Neuronal stem cell (in vitro differentiated cells): ENCODE measurements around the gene RUNX2.

Experiments used
- DNase-seq: peaks from one replicate; pipeline ENCODE4 v3.0.0-alpha.2; 2013; ENCODE audit warnings: low spot score
- H2AFZ ChIP-seq: one replicate; pipeline ENCODE4 v1.6.1; 2013; ENCODE audit warnings: mild to moderate bottlenecking, low read length, inconsistent platforms
- H2AK5ac ChIP-seq: 2 replicates; pipeline ENCODE4 v1.6.1; 2013; ENCODE audit warnings: low read depth, mild to moderate bottlenecking, inconsistent platforms, low read length, moderate library complexity, mixed read lengths
- H2BK120ac ChIP-seq: 2 replicates; pipeline ENCODE4 v1.6.1; 2013; ENCODE audit warnings: low read depth, mild to moderate bottlenecking, inconsistent platforms, low read length, moderate library complexity, mixed read lengths
- H2BK12ac ChIP-seq: one replicate; pipeline ENCODE4 v1.6.1; 2013; ENCODE audit warnings: low read length, inconsistent platforms
- H2BK15ac ChIP-seq: 2 replicates; pipeline ENCODE4 v1.6.1; 2013; ENCODE audit warnings: mild to moderate bottlenecking, low read length, inconsistent platforms, mixed read lengths
- H2BK5ac ChIP-seq: one replicate; pipeline ENCODE4 v1.6.1; 2013; ENCODE audit warnings: inconsistent platforms, mild to moderate bottlenecking, low read length, moderate library complexity
- H3K14ac ChIP-seq: one replicate; pipeline ENCODE4 v1.6.1; 2013; ENCODE audit warnings: low read length, inconsistent platforms
- H3K18ac ChIP-seq: 2 replicates; pipeline ENCODE4 v1.6.1; 2013; ENCODE audit warnings: low read length, inconsistent platforms
- H3K23ac ChIP-seq: 2 replicates; pipeline ENCODE4 v1.6.1; 2013; ENCODE audit warnings: low read depth, mild to moderate bottlenecking, mixed read lengths, low read length, inconsistent platforms; ENCODE audit not compliant: poor library complexity
- H3K27ac ChIP-seq: replicated peaks from 3 replicates; pipeline ENCODE4 v1.5.1; 2013; ENCODE audit warnings: low read length, inconsistent platforms
- H3K27me3 ChIP-seq, 3 experiments: 2 replicates each; pipeline ENCODE4 v1.6.1; 2013; ENCODE audit warnings: low read length in 3 of 3, mild to moderate bottlenecking in 2 of 3, inconsistent platforms in 1 of 3, low read depth in 1 of 3, mixed read lengths in 1 of 3, moderate library complexity in 1 of 3; ENCODE audit not compliant: control insufficient read depth in 3 of 3, insufficient read depth in 3 of 3
- H3K36me3 ChIP-seq, 2 donors: replicated peaks in 1 of 2; 2 replicates each; pipeline ENCODE4 v1.6.1; 2013; ENCODE audit warnings: low read length in 2 of 2; ENCODE audit not compliant: control insufficient read depth in 2 of 2, insufficient read depth in 2 of 2
- H3K4ac ChIP-seq: 2 replicates; pipeline ENCODE4 v1.6.1; 2013; ENCODE audit warnings: inconsistent platforms, mild to moderate bottlenecking, low read length, moderate library complexity
- H3K4me1 ChIP-seq, 2 donors: 1 replicate in 1 of 2; 2 replicates in 1 of 2; pipeline ENCODE4 v1.6.1; 2013; ENCODE audit warnings: low read length in 2 of 2, low read depth in 1 of 2; ENCODE audit not compliant: control insufficient read depth in 2 of 2, insufficient read depth in 1 of 2
- H3K4me2 ChIP-seq: one replicate; pipeline ENCODE4 v1.6.1; 2013; ENCODE audit warnings: mild to moderate bottlenecking, low read length, inconsistent platforms; ENCODE audit not compliant: insufficient read depth, poor library complexity, severe bottlenecking
- H3K4me3 ChIP-seq, 2 donors: 2 replicates each; pipeline ENCODE4 v1.5.1; 2013; ENCODE audit warnings: low read length in 2 of 2, mild to moderate bottlenecking in 2 of 2, inconsistent platforms in 1 of 2, moderate library complexity in 1 of 2
- H3K79me1 ChIP-seq: one replicate; pipeline ENCODE4 v1.6.1; 2013; ENCODE audit warnings: low read depth, mild to moderate bottlenecking, inconsistent platforms, low read length, moderate library complexity
- H3K9ac ChIP-seq: one replicate; pipeline ENCODE4 v1.6.1; 2013; ENCODE audit warnings: mild to moderate bottlenecking, low read depth, low read length, inconsistent platforms; ENCODE audit not compliant: poor library complexity
- H3K9me3 ChIP-seq, 2 donors: replicated peaks in 1 of 2; 2 replicates each; pipeline versions ENCODE3 to v1.6.1; 2013; ENCODE audit warnings: low read length in 2 of 2, mild to moderate bottlenecking in 2 of 2, inconsistent platforms in 1 of 2, low read depth in 1 of 2, mixed read lengths in 1 of 2, moderate library complexity in 1 of 2; ENCODE audit not compliant: control insufficient read depth in 2 of 2, insufficient read depth in 1 of 2
- H4K8ac ChIP-seq: one replicate; pipeline ENCODE4 v1.6.1; 2013; ENCODE audit warnings: low read depth, mild to moderate bottlenecking, inconsistent platforms, low read length, moderate library complexity
- H4K91ac ChIP-seq: one replicate; pipeline ENCODE4 v1.6.1; 2013; ENCODE audit warnings: low read length, low read depth, mild to moderate bottlenecking, inconsistent platforms; ENCODE audit not compliant: poor library complexity
- WGBS, 2 donors: extraction: QIAGEN DNeasy Blood & Tissue Kit; methylation state at CpG; one replicate each; pipeline ENCODE4 v1.1.7; 2013; ENCODE audit warnings: missing lambda C conversion rate in 2 of 2, mixed read lengths in 1 of 2; ENCODE audit not compliant: insufficient read length in 2 of 2, insufficient replicate concordance in 1 of 2; ENCODE audit errors: extremely low coverage in 2 of 2; 5-methylcytosine and 5-hydroxymethylcytosine counted together

Gene RUNX2

DNA sequence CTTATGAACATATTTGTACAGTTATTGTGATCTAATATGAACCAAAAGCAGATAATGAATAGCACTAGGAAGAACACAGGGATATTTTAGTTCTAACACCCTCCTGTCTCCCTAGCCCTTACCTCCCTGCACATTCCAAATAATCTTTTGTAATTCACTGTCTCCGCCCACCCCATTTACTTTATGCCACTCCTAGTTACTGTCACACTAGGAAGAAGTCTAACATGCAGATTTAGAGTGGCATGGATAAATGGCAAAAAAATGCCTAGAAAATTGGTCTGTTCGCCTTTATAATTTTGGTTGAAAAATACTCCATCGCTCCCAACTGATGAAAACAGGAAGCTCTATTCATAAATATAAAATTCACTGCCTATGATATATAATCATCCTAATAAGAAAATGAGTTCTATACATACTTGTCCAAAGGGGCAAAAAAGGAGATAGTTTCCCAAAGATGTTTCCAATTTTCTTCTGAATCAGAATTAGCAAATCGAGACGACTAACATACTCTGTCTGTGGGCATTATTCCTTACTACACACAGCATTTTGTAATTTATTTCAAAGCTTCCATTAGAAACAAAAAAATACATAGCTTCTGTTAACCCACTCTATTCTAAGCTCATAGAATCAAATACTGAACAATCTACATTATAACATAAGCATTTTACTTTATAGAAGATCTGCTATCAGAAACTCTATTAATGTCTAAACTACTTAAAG lies 1.3 kb upstream of the RUNX2 start:
- Histone ChIP-seq H3K14ac (no peak overlapping the region), H3K27ac (no peak overlapping the region), H3K18ac (no peak overlapping the region), H3K4ac (no peak overlapping the region), H3K23ac (no peak overlapping the region), H3K27me3 (no peaks in the 10 kb centered on the region), H4K91ac (no peak overlapping the region), H3K4me2 (no peak overlapping the region), H2BK5ac (no peak overlapping the region), H3K4me1 (peaks cover 5 to 13% of the 10 kb centered on the region in 2 donors), H3K79me1 (no peaks in the 10 kb centered on the region), H2AFZ (no peak overlapping the region), H3K9me3 (no peaks in the 10 kb centered on the region), H4K8ac (no peak overlapping the region), H2AK5ac (no peak overlapping the region), H2BK120ac (no peak overlapping the region), H2BK15ac (no peak overlapping the region), H2BK12ac (no peak overlapping the region), H3K4me3 (no peak overlapping the region), H3K9ac (no peak overlapping the region), H3K36me3 (peaks cover 0 to 17% of the 10 kb centered on the region in 2 donors)
- no CpG with 5 or more reads among the region's 5 CpGs for WGBS, 2 donors
- DNase-seq: no peak

DNA sequence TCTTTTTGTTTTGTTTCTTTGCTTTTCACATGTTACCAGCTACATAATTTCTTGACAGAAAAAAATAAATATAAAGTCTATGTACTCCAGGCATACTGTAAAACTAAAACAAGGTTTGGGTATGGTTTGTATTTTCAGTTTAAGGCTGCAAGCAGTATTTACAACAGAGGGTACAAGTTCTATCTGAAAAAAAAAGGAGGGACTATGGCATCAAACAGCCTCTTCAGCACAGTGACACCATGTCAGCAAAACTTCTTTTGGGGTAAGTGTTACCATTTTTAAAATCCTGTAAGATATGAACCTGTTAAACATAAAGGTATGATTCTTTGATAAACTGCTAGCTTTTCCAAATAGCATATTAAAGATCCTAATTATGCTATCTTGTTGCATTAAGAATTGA lies 393 bp downstream of the RUNX2 start:
- Histone ChIP-seq H3K4me2 (no peak overlapping the region), H2BK15ac (no peak overlapping the region)

DNA sequence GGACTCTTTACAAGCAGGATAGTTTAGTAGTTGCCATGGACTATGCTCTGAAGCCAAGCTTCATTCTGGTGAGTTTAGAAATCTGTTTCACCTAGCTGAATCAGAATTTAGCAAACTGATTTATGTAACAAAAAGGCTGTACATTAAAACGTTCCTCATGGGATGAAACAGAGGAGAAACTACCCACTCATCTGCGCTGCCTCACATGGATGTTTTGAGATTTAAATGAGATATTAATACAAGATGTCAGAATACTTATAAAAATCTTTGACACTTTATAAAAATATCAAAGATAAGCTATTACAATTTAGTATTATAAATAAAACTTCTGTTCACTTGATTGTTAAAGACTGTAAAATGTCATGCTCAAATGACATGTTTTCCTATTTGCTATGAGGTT lies 16.8 kb downstream of the RUNX2 start:
- Histone ChIP-seq H3K9ac (no peak overlapping the region), H3K27me3 (no peaks in the 10 kb centered on the region), H3K4me2 (no peak overlapping the region), H2BK15ac (no peak overlapping the region), H3K27ac (no peak overlapping the region), H2BK5ac (no peak overlapping the region), H3K14ac (no peak overlapping the region), H4K8ac (no peak overlapping the region), H2BK120ac (no peak overlapping the region), H4K91ac (no peak overlapping the region), H3K4me1 (no peaks in the 10 kb centered on the region), H2AFZ (no peak overlapping the region), H3K18ac (no peak overlapping the region), H3K36me3 (peaks cover 0 to 94% of the 10 kb centered on the region in 2 donors), H3K4me3 (no peak overlapping the region), H3K79me1 (no peaks in the 10 kb centered on the region), H3K4ac (no peak overlapping the region), H2AK5ac (no peak overlapping the region), H2BK12ac (no peak overlapping the region), H3K9me3 (peaks cover 0 to 4% of the 10 kb centered on the region in 2 donors), H3K23ac (no peak overlapping the region)
- no CpG with 5 or more reads among the region's 2 CpGs for WGBS, 2 donors
- DNase-seq: no peak

More for the DNA sequence above, 393 bp downstream of the RUNX2 start:
- H4K91ac ChIP-seq: no peak overlapping the region
- H3K27me3 ChIP-seq: no peaks in the 10 kb centered on the region
- no peak overlapping the region for H3K23ac ChIP-seq
- H3K14ac ChIP-seq: no peak overlapping the region
- no peaks in the 10 kb centered on the region for H3K9me3 ChIP-seq
- H3K27ac ChIP-seq: no peak overlapping the region
- H3K4me1 ChIP-seq: peaks cover 5 to 13% of the 10 kb centered on the region in 2 donors
- H3K4ac ChIP-seq: no peak overlapping the region
- peak overlapping the region in 1 of 2 donors; percentile 49 for H3K4me3 ChIP-seq
- H3K36me3 ChIP-seq: peaks cover 0 to 33% of the 10 kb centered on the region in 2 donors
- H4K8ac ChIP-seq: no peak overlapping the region
- H3K18ac ChIP-seq: no peak overlapping the region
- no peak for DNase-seq
- no peaks in the 10 kb centered on the region for H3K79me1 ChIP-seq
- H2BK5ac ChIP-seq: no peak overlapping the region
- H2BK12ac ChIP-seq: no peak overlapping the region
- no peak overlapping the region for H3K9ac ChIP-seq
- no peak overlapping the region for H2BK120ac ChIP-seq
- no peak overlapping the region for H2AK5ac ChIP-seq
- peak overlapping the region; percentile 77 for H2AFZ ChIP-seq

DNA sequence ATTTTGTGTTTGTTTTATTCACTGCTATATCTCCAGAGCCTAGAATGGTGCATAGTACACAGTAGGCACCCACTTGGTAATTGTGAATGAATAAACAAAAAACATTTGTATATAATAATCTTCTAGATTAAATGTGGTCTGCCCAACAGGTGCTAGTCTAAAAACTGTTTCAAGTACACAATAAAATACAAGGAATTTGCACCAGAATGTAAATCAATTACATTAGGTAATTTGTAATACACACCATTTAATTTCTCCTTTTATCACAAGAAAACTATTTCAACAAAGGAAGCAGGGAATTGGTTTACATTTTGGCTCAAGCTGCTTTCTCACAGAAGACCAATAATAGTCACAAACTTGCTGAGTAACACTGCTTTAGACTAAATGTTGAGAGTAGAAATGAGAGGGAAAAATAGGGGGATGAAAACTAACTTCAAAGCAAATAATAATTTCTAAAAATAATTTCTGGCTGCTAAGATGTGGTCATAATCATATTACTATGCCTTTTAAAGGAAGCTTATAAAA lies 22.1 kb downstream of the RUNX2 start:
- DNase-seq: no peak

More for the DNA sequence above, 22.1 kb downstream of the RUNX2 start:
- H3K79me1 ChIP-seq: no peaks in the 10 kb centered on the region
- H2AFZ ChIP-seq: no peak overlapping the region
- no peak overlapping the region for H3K23ac ChIP-seq
- no peak overlapping the region for H2BK5ac ChIP-seq
- H4K8ac ChIP-seq: no peak overlapping the region
- no peak overlapping the region for H3K4ac ChIP-seq
- H3K27ac ChIP-seq: no peak overlapping the region
- no peaks in the 10 kb centered on the region for H3K9me3 ChIP-seq
- no peak overlapping the region for H2BK12ac ChIP-seq
- H4K91ac ChIP-seq: no peak overlapping the region
- no peak overlapping the region for H2AK5ac ChIP-seq
- no peak overlapping the region for H2BK120ac ChIP-seq
- no peak overlapping the region for H2BK15ac ChIP-seq
- no peak overlapping the region for H3K18ac ChIP-seq
- H3K9ac ChIP-seq: no peak overlapping the region
- H3K4me1 ChIP-seq: peaks cover 0 to 3% of the 10 kb centered on the region in 2 donors
- H3K14ac ChIP-seq: no peak overlapping the region
- no peaks in the 10 kb centered on the region for H3K27me3 ChIP-seq
- H3K4me2 ChIP-seq: no peak overlapping the region
- H3K36me3 ChIP-seq: peaks cover 0 to 95% of the 10 kb centered on the region in 2 donors
- no peak overlapping the region for H3K4me3 ChIP-seq
